Neural crest cell (in vitro differentiated cells): ENCODE measurements around the gene FGD4. TPM values are rescaled to one million over a fixed set of nuclear protein-coding genes. Genes with fewer than 3 reads are reported as not detected.

Experiments used
- DNase-seq: peaks from one replicate; pipeline ENCODE4 v3.0.0; 2021; ENCODE audit warnings: low read depth, mixed read lengths, low spot score
- H3K27ac Mint-ChIP-seq: one replicate; pipeline ENCODE4 v1.8.0; 2021; ENCODE audit warnings: mild to moderate bottlenecking, mixed read lengths; ENCODE audit not compliant: unreplicated experiment
- H3K27me3 Mint-ChIP-seq: 2 replicates; pipeline ENCODE4 v1.8.0; 2021; ENCODE audit warnings: low read depth, mild to moderate bottlenecking, mixed read lengths
- H3K36me3 Mint-ChIP-seq: 2 replicates; pipeline ENCODE4 v1.8.0; 2021; ENCODE audit warnings: low read depth, mild to moderate bottlenecking, mixed read lengths
- H3K4me1 Mint-ChIP-seq: 2 replicates; pipeline ENCODE4 v1.8.0; 2021; ENCODE audit warnings: mixed read lengths
- H3K4me3 Mint-ChIP-seq: one replicate; pipeline ENCODE4 v1.8.0; 2021; ENCODE audit warnings: mild to moderate bottlenecking, mixed read lengths
- H3K9me3 Mint-ChIP-seq: 2 replicates; pipeline ENCODE4 v1.8.0; 2021; ENCODE audit warnings: mixed read lengths
- total RNA-seq: library from RNA; stranded (reverse); gene quantifications from 2 replicates; pipeline ENCODE4 v1.2.1, GENCODE V29; 2021
- TF ChIP-seq, protein P1 (sequence below): fragments of 200-600 bp; sonication (generic); conservative IDR thresholded peaks from 2 replicates; pipeline ENCODE4 v1.5.0; 2021; ENCODE audit warnings: antibody characterized with exemption, mild to moderate bottlenecking

The FGD4 gene
- total RNA-seq, 1 donor from 2014 or later, result 35.8 TPM

DNA sequence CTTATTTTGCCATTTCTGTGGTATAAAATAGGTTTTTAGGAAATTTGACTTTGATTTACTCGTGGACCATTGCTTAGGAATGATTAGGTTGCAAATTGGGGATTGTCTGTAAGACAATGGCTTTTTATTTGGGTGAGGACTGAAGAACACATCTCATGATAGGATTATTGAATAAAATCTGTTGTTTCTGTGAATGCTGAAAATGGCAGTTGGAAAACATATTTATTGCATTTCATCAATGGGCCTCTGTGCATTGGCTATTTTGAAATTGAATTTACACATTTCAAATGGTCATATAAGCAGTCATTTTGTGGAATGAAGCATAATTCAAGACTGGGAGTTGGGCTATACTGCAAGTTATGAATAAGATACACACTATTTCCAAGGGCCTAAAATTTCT, 46.0 kb downstream of the FGD4 start:
- no peaks in the 10 kb centered on the region for H3K36me3 Mint-ChIP-seq
- no peaks in the 10 kb centered on the region for H3K9me3 Mint-ChIP-seq
- no peak for DNase-seq
- TF ChIP-seq, protein P1, sequence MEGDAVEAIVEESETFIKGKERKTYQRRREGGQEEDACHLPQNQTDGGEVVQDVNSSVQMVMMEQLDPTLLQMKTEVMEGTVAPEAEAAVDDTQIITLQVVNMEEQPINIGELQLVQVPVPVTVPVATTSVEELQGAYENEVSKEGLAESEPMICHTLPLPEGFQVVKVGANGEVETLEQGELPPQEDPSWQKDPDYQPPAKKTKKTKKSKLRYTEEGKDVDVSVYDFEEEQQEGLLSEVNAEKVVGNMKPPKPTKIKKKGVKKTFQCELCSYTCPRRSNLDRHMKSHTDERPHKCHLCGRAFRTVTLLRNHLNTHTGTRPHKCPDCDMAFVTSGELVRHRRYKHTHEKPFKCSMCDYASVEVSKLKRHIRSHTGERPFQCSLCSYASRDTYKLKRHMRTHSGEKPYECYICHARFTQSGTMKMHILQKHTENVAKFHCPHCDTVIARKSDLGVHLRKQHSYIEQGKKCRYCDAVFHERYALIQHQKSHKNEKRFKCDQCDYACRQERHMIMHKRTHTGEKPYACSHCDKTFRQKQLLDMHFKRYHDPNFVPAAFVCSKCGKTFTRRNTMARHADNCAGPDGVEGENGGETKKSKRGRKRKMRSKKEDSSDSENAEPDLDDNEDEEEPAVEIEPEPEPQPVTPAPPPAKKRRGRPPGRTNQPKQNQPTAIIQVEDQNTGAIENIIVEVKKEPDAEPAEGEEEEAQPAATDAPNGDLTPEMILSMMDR, result no peak
- no peak overlapping the region for H3K27ac Mint-ChIP-seq
- peaks cover 19% of the 10 kb centered on the region for H3K4me1 Mint-ChIP-seq
- H3K27me3 Mint-ChIP-seq, result no peaks in the 10 kb centered on the region
- H3K4me3 Mint-ChIP-seq, result no peak overlapping the region

DNA sequence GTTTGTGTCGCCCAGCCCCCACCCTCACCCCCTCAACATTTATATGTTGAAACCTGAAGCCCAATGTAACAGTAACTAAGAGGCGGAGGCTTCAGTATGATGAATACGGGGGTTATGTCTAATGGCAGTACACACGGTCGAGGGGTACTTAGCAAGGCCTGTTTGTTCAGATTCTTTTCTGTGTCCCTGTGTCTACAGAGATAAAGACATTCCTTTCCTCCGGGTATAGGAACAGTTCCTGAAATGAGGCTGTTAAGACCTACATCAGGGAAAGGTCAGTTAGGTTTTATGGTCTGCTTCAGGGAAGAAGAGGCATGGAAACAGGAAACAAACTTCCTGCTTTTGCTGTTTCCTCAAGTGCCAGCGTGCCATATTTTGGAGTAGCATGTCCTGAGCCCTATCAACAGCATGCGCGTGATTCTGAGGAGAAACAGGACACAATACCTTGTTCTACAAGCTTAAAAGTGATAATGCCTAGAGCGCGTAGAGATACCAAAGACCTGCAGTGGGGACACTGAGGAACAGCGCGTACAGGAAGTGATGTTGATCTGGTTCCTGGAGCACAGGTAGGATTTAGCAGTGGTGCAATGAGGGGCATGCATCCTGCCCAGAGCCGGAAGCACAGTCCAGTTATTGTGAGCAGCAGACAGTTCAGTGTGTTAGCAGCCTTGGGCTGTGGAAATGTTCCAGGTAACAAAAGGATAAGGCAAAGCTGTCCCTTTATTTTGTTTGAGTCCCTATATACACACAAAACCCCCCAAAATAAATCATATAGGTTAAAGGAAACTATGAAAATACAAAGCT, 47.2 kb downstream of the FGD4 start:
- H3K4me1 Mint-ChIP-seq, result peaks cover 24% of the 10 kb centered on the region
- TF ChIP-seq, protein P1, result no peak
- no peak overlapping the region for H3K4me3 Mint-ChIP-seq
- H3K36me3 Mint-ChIP-seq, result no peaks in the 10 kb centered on the region
- H3K27me3 Mint-ChIP-seq, result no peaks in the 10 kb centered on the region
- DNase-seq, result no peak
- no peak overlapping the region for H3K27ac Mint-ChIP-seq
- H3K9me3 Mint-ChIP-seq, result no peaks in the 10 kb centered on the region

DNA sequence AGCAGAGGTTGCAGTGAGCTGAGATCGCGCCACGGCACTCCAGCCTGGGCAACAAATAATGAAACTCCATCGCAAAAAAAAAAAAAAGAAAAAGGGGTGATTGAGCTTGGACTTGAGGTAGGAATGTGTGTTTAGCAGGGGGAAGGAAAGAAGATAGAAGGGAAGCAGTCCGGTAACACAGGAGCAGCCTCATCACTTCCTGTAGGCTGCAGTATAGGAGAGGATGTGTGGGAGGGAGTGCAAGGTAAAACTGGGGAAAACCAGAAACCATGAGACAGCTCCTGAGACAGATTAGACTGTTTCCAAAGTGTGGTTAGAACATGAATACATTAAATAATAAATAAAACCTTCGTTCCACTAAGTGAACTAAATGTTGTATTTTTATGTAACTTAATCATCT, 49.2 kb downstream of the FGD4 start:
- no peaks in the 10 kb centered on the region for H3K36me3 Mint-ChIP-seq
- DNase-seq, result no peak
- peaks cover 33% of the 10 kb centered on the region for H3K4me1 Mint-ChIP-seq
- H3K9me3 Mint-ChIP-seq, result no peaks in the 10 kb centered on the region
- no peaks in the 10 kb centered on the region for H3K27me3 Mint-ChIP-seq
- no peak overlapping the region for H3K27ac Mint-ChIP-seq
- no peak overlapping the region for H3K4me3 Mint-ChIP-seq
- TF ChIP-seq, protein P1, result no peak

DNA sequence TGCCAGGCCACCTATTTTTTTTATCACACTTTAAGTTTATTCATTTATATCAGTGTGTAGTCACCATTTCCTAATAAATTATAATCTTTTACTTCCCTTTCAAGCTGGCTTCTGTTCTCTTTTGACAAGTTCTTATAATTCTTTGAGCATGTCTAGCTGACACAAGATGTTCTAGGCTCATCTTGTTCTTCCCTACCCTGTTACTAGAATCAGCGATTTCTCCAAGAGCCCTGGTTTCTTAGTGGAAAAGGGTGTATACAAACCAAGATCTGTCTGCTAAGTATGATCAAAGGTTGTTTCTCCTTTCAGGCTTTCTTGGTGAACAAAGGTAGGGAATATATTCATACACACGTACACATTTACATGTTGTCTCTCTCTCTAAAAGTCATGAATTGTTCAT, 51.0 kb downstream of the FGD4 start:
- no peak overlapping the region for H3K4me3 Mint-ChIP-seq
- no peaks in the 10 kb centered on the region for H3K27me3 Mint-ChIP-seq
- no peaks in the 10 kb centered on the region for H3K36me3 Mint-ChIP-seq
- DNase-seq, result no peak
- H3K27ac Mint-ChIP-seq, result no peak overlapping the region
- H3K9me3 Mint-ChIP-seq, result no peaks in the 10 kb centered on the region
- TF ChIP-seq, protein P1, result no peak
- peaks cover 38% of the 10 kb centered on the region for H3K4me1 Mint-ChIP-seq

DNA sequence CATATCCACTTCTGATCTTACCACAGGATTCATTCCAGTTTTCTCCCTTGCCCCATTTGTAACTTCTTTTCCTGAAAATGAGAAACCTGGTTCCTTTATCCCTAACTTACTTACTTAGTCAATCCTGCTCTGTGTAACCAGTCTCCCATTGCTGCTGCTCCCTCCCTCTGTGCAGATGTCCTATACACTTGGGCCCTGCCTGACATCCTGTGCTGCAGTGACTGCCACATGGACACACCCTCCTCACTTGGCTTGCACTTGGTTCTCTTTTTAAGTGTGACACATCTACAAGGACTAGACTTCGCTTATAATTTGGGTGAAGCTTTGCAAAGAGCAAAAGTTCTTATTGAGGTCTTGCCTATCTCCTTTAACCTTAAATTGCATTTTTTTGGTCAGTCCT, 51.4 kb downstream of the FGD4 start:
- H3K4me1 Mint-ChIP-seq, result peaks cover 40% of the 10 kb centered on the region
- no peaks in the 10 kb centered on the region for H3K36me3 Mint-ChIP-seq
- H3K9me3 Mint-ChIP-seq, result no peaks in the 10 kb centered on the region
- TF ChIP-seq, protein P1, result no peak
- no peaks in the 10 kb centered on the region for H3K27me3 Mint-ChIP-seq
- no peak overlapping the region for H3K4me3 Mint-ChIP-seq
- H3K27ac Mint-ChIP-seq, result peak overlapping the region; percentile 0
- DNase-seq, result no peak
